HEK293 (cell line): Measurements from ENCODE around the gene CD19.
"Not testable (repeated sequence)": the region's sequence is repeated elsewhere in the genome, so short reads cannot be mapped to it uniquely, and the experiment has no call there.

Source experiments
- CTCF ChIA-PET: fragments of 350-600 bp; formaldehyde crosslinking; extraction: SDS; loops from one replicate; lab custom pipeline; 2021; ENCODE audit warnings: antibody characterized with exemption; lab: Yijun Ruan, JAX
- POLR2A ChIA-PET: fragments of 300-600 bp; formaldehyde crosslinking; extraction: SDS; loops from one replicate; lab custom pipeline; 2020; ENCODE audit warnings: antibody characterized with exemption, inconsistent platforms; lab: Yijun Ruan, JAX
- H3K27ac ChIP-seq: fragments of 200-500 bp; sonication (Bioruptor generic); 2 replicates; pipeline ENCODE4 v1.5.1; 2014; ENCODE audit warnings: low read depth, low read length, control low read depth, inconsistent platforms; ENCODE audit errors: extremely low read depth
- H3K36me3 ChIP-seq, 2 experiments: fragments of 200-500 bp in 1 of 2; sonication (Bioruptor generic) in 1 of 2; 1 replicate in 1 of 2; 2 replicates in 1 of 2; pipeline ENCODE4 v1.5.1; 2014 to 2017; ENCODE audit warnings: inconsistent platforms in 2 of 2, low read length in 2 of 2; ENCODE audit not compliant: control insufficient read depth in 2 of 2, insufficient read depth in 1 of 2
- H3K4me1 ChIP-seq: fragments of 200-500 bp; sonication (Bioruptor generic); 2 replicates; pipeline ENCODE4 v1.5.1; 2014; ENCODE audit warnings: mild to moderate bottlenecking, low read length, inconsistent platforms; ENCODE audit not compliant: control insufficient read depth, insufficient read depth
- H3K4me3 ChIP-seq: 2 replicates; pipeline ENCODE4 v1.5.1; 2011; ENCODE audit warnings: low read depth, mild to moderate bottlenecking, control low read depth, low read length, moderate library complexity
- H3K9me3 ChIP-seq: fragments of 200-500 bp; sonication (Bioruptor generic); 2 replicates; pipeline ENCODE4 v1.5.1; 2014; ENCODE audit warnings: low read depth, low read length, inconsistent platforms; ENCODE audit not compliant: control insufficient read depth, insufficient read depth
- ZIC2 ChIP-seq: fragments of 450-650 bp; formaldehyde crosslinking; IDR thresholded peaks from 2 replicates; pipeline ENCODE4 v1.5.1; 2016; ENCODE audit warnings: missing biosample characterization, missing genetic modification characterization
- ZNF169 ChIP-seq: fragments of 450-650 bp; formaldehyde crosslinking; IDR thresholded peaks from 2 replicates; pipeline ENCODE4 v1.5.1; 2016; ENCODE audit warnings: missing biosample characterization, missing genetic modification characterization
- ZNF202 ChIP-seq: fragments of 450-650 bp; formaldehyde crosslinking; IDR thresholded peaks from 2 replicates; pipeline ENCODE4 v1.5.1; 2016; ENCODE audit warnings: missing biosample characterization, missing genetic modification characterization, borderline replicate concordance
- ZNF302 ChIP-seq: fragments of 450-650 bp; formaldehyde crosslinking; IDR thresholded peaks from 2 replicates; pipeline ENCODE4 v1.5.1; 2016; ENCODE audit warnings: missing biosample characterization, missing genetic modification characterization, low read depth
- ZNF521 ChIP-seq: fragments of 450-650 bp; formaldehyde crosslinking; IDR thresholded peaks from 2 replicates; pipeline ENCODE4 v1.5.1; 2017; ENCODE audit warnings: missing biosample characterization, mild to moderate bottlenecking, missing genetic modification characterization
- ZNF677 ChIP-seq: fragments of 450-650 bp; IDR thresholded peaks from 2 replicates; pipeline ENCODE4 v1.5.0; 2018; ENCODE audit warnings: missing biosample characterization, mild to moderate bottlenecking, missing genetic modification characterization, moderate library complexity
- ZNF777 ChIP-seq: fragments of 450-650 bp; formaldehyde crosslinking; IDR thresholded peaks from 2 replicates; pipeline ENCODE4 v1.5.1; 2017; ENCODE audit warnings: missing biosample characterization, missing genetic modification characterization, borderline replicate concordance
- TF ChIP-seq, protein P1 (sequence below): fragments of 450-650 bp; formaldehyde crosslinking; IDR thresholded peaks from 2 replicates; pipeline ENCODE4 v1.5.1; 2016; ENCODE audit warnings: missing biosample characterization, missing genetic modification characterization
- TF ChIP-seq, protein P2 (sequence below): fragments of 450-650 bp; formaldehyde crosslinking; IDR thresholded peaks from 2 replicates; pipeline ENCODE4 v1.5.1; 2016; ENCODE audit warnings: missing biosample characterization, missing genetic modification characterization, borderline replicate concordance
- TF ChIP-seq, protein P3 (sequence below): fragments of 450-650 bp; formaldehyde crosslinking; IDR thresholded peaks from 2 replicates; pipeline ENCODE4 v1.5.0; 2017; ENCODE audit warnings: missing biosample characterization, missing genetic modification characterization, borderline replicate concordance
- TF ChIP-seq, protein P4 (sequence below): fragments of 450-650 bp; formaldehyde crosslinking; IDR thresholded peaks from 2 replicates; pipeline ENCODE4 v1.5.1; 2016; ENCODE audit warnings: missing biosample characterization, missing genetic modification characterization

The CD19 gene

DNA sequence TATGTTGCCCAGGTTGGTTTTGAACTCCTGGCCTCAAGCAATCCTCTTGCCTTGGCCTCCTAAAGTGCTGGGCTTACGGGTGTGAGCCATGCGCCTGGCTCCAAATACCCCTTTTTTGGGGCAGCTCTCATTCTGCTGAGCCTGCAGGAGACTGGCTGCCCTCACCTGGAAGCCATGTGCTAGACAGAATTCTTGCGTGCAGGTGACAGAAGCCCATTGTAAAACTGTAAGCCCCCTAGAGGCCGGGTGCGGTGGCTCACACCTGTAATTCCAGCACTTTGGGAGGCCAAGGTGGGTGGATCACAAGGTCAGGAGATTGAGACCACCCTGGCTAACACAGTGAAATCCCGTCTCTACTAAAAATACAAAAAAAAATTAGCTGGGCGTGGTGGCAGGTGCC, 48.6 kb downstream of the CD19 start:
- TF ChIP-seq, protein P1, sequence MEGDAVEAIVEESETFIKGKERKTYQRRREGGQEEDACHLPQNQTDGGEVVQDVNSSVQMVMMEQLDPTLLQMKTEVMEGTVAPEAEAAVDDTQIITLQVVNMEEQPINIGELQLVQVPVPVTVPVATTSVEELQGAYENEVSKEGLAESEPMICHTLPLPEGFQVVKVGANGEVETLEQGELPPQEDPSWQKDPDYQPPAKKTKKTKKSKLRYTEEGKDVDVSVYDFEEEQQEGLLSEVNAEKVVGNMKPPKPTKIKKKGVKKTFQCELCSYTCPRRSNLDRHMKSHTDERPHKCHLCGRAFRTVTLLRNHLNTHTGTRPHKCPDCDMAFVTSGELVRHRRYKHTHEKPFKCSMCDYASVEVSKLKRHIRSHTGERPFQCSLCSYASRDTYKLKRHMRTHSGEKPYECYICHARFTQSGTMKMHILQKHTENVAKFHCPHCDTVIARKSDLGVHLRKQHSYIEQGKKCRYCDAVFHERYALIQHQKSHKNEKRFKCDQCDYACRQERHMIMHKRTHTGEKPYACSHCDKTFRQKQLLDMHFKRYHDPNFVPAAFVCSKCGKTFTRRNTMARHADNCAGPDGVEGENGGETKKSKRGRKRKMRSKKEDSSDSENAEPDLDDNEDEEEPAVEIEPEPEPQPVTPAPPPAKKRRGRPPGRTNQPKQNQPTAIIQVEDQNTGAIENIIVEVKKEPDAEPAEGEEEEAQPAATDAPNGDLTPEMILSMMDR (tag by site-specific recombination), result 0 out of 2 replicates have a peak, but pooled peaks have one; percentile 17
- H3K4me1 ChIP-seq, H3K4me3 ChIP-seq, POLR2A ChIA-PET, H3K27ac ChIP-seq, H3K9me3 ChIP-seq: not testable (repeated sequence)
- CTCF ChIA-PET, result interaction anchor here (0.6 to 1.0 kb wide), 7 partner anchors 9 to 1657 kb away, joined by 3 read pairs; no protein-coding TSS in a partner anchor
- peaks cover 0 to 63% of the 10 kb centered on the region in 2 experiments; a peak in 1 of 3 replicates for H3K36me3 ChIP-seq

DNA sequence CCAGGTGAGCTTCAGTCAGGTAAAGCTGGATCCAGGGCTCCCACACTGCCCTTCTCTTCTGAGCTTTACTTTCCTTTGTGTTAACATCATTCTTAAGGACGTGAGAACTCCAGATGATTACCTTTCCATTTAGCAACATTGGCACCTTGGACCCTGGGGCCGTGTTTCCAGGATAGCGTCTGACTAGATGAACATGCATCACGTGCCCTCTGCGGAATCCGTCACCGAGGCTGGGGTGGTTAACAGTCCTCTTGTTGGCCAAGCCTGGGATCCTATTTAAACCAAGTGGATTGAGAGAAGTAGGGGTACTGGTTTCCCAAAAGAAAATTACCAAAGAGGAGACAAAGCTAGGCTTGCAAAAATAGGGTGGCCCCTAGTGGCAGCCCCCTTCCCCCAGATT, 49.2 kb downstream of the CD19 start:
- ChIA-PET POLR2A (no interaction called here), CTCF (interaction anchor here (0.6 to 1.0 kb wide), 6 partner anchors 10 to 1656 kb away, joined by 3 read pairs; no protein-coding TSS in a partner anchor)
- H3K36me3 ChIP-seq, result peaks cover 0 to 68% of the 10 kb centered on the region in 2 experiments; a peak in 1 of 3 replicates
- H3K27ac ChIP-seq, result no peak overlapping the region
- no peaks in the 10 kb centered on the region for H3K4me1 ChIP-seq
- TF ChIP-seq, protein P2, sequence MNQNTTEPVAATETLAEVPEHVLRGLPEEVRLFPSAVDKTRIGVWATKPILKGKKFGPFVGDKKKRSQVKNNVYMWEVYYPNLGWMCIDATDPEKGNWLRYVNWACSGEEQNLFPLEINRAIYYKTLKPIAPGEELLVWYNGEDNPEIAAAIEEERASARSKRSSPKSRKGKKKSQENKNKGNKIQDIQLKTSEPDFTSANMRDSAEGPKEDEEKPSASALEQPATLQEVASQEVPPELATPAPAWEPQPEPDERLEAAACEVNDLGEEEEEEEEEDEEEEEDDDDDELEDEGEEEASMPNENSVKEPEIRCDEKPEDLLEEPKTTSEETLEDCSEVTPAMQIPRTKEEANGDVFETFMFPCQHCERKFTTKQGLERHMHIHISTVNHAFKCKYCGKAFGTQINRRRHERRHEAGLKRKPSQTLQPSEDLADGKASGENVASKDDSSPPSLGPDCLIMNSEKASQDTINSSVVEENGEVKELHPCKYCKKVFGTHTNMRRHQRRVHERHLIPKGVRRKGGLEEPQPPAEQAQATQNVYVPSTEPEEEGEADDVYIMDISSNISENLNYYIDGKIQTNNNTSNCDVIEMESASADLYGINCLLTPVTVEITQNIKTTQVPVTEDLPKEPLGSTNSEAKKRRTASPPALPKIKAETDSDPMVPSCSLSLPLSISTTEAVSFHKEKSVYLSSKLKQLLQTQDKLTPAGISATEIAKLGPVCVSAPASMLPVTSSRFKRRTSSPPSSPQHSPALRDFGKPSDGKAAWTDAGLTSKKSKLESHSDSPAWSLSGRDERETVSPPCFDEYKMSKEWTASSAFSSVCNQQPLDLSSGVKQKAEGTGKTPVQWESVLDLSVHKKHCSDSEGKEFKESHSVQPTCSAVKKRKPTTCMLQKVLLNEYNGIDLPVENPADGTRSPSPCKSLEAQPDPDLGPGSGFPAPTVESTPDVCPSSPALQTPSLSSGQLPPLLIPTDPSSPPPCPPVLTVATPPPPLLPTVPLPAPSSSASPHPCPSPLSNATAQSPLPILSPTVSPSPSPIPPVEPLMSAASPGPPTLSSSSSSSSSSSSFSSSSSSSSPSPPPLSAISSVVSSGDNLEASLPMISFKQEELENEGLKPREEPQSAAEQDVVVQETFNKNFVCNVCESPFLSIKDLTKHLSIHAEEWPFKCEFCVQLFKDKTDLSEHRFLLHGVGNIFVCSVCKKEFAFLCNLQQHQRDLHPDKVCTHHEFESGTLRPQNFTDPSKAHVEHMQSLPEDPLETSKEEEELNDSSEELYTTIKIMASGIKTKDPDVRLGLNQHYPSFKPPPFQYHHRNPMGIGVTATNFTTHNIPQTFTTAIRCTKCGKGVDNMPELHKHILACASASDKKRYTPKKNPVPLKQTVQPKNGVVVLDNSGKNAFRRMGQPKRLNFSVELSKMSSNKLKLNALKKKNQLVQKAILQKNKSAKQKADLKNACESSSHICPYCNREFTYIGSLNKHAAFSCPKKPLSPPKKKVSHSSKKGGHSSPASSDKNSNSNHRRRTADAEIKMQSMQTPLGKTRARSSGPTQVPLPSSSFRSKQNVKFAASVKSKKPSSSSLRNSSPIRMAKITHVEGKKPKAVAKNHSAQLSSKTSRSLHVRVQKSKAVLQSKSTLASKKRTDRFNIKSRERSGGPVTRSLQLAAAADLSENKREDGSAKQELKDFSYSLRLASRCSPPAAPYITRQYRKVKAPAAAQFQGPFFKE (tag by site-specific recombination), result no peak
- TF ChIP-seq ZNF169 (tag by site-specific recombination) (no peak), ZNF777 (tag by site-specific recombination) (no peak), ZNF521 (tag by site-specific recombination) (no peak), ZNF677 (tag by site-specific recombination) (no peak), ZNF202 (no peak), ZIC2 (tag by site-specific recombination) (no peak)
- TF ChIP-seq, protein P3, sequence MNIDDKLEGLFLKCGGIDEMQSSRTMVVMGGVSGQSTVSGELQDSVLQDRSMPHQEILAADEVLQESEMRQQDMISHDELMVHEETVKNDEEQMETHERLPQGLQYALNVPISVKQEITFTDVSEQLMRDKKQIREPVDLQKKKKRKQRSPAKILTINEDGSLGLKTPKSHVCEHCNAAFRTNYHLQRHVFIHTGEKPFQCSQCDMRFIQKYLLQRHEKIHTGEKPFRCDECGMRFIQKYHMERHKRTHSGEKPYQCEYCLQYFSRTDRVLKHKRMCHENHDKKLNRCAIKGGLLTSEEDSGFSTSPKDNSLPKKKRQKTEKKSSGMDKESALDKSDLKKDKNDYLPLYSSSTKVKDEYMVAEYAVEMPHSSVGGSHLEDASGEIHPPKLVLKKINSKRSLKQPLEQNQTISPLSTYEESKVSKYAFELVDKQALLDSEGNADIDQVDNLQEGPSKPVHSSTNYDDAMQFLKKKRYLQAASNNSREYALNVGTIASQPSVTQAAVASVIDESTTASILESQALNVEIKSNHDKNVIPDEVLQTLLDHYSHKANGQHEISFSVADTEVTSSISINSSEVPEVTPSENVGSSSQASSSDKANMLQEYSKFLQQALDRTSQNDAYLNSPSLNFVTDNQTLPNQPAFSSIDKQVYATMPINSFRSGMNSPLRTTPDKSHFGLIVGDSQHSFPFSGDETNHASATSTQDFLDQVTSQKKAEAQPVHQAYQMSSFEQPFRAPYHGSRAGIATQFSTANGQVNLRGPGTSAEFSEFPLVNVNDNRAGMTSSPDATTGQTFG (tag by site-specific recombination), result no peak
- TF ChIP-seq, protein P4, sequence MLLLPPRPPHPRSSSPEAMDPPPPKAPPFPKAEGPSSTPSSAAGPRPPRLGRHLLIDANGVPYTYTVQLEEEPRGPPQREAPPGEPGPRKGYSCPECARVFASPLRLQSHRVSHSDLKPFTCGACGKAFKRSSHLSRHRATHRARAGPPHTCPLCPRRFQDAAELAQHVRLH, result no peak
- H3K4me3 ChIP-seq, result no peak overlapping the region
- no peaks in the 10 kb centered on the region for H3K9me3 ChIP-seq

DNA sequence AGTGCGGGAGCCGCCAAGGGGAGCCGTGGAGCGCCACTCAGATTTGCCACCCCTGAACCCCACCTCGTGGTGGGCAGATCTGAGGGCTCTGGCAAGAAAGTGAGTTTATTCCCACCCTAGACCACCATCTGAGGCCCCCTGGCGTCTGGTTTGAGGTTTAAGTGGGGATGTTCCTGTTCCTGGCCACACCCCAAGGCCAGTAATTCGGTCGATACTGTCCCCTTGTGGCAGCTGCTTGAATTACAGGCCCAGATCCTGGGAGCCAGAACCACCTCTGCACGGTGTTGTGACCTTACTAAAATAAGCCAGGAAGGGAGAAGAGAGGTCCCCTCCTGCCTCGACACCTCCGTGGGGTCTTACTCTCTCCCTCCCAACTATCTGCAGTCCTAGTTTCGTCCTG, 49.7 kb downstream of the CD19 start:
- H3K36me3 ChIP-seq, result peaks cover 0 to 69% of the 10 kb centered on the region in 2 experiments; a peak in 1 of 3 replicates
- H3K9me3 ChIP-seq, result no peaks in the 10 kb centered on the region
- no peaks in the 10 kb centered on the region for H3K4me1 ChIP-seq
- no peak overlapping the region for H3K27ac ChIP-seq
- ChIA-PET POLR2A (no interaction called here), CTCF (no interaction called here)
- TF ChIP-seq ZNF302 (tag by site-specific recombination), result no peak
- TF ChIP-seq, protein P1 (tag by site-specific recombination), result peak; percentile 38; the same call in 1 of the 2 replicates
- no peak overlapping the region for H3K4me3 ChIP-seq
